Caco-2 (cell line): Measurements from ENCODE around the gene TAX1BP1. TPM values are rescaled to one million over a fixed set of nuclear protein-coding genes. Genes with fewer than 3 reads are reported as not detected.

Experiments
- BruUV-seq: library from RNA; stranded (reverse); fragments of 400-500 nt; replicated peaks from 2 replicates; lab custom pipeline; 2021; lab: Mats Ljungman, UMichigan
- CTCF ChIA-PET: fragments of 300-600 bp; sonication (Branson Sonifier 250); formaldehyde crosslinking; loops from one replicate; lab custom pipeline; 2022; ENCODE audit warnings: antibody characterized with exemption; lab: Charles Lee
- POLR2A ChIA-PET: fragments of 300-600 bp; sonication (Branson Sonifier 250); formaldehyde crosslinking; loops from one replicate; lab custom pipeline; 2022; ENCODE audit warnings: antibody characterized with exemption; lab: Charles Lee
- DNase-seq, 2 experiments: peaks; one replicate each; pipeline versions ENCODE4 v3.0.0 to v3.0.0-alpha.2; 2020 to 2022
- H3K27me3 ChIP-seq: replicated peaks from 2 replicates; pipeline ENCODE4 v1.6.0; 2011; ENCODE audit warnings: low read length; ENCODE audit not compliant: control insufficient read depth, insufficient read depth
- H3K36me3 ChIP-seq: 2 replicates; pipeline ENCODE4 v1.5.1; 2011; ENCODE audit warnings: low read length; ENCODE audit not compliant: control insufficient read depth, insufficient read depth
- H3K4me1 ChIP-seq: fragments of 250-450 bp; sonication (Bioruptor Pico); 2 replicates; pipeline ENCODE4 v1.5.1; 2020; ENCODE audit warnings: mild to moderate bottlenecking
- H3K4me3 ChIP-seq: 2 replicates; pipeline ENCODE4 v1.5.1; 2011; ENCODE audit warnings: low read depth, mild to moderate bottlenecking, control low read depth, low read length
- H3K9me3 ChIP-seq: fragments of 250-450 bp; sonication (Bioruptor Pico); 2 replicates; pipeline ENCODE4 v1.5.1; 2020; ENCODE audit warnings: mild to moderate bottlenecking, moderate library complexity
- H3K27ac Mint-ChIP-seq: one replicate; pipeline ENCODE4 v1.8.0; 2022; ENCODE audit warnings: mixed read lengths; ENCODE audit not compliant: unreplicated experiment
- H3K27me3 Mint-ChIP-seq: one replicate; pipeline ENCODE4 v1.8.0; 2022; ENCODE audit warnings: mixed read lengths; ENCODE audit not compliant: insufficient read depth, unreplicated experiment
- H3K36me3 Mint-ChIP-seq: one replicate; pipeline ENCODE4 v1.8.0; 2022; ENCODE audit warnings: mild to moderate bottlenecking, mixed read lengths; ENCODE audit not compliant: insufficient read depth, unreplicated experiment
- H3K4me1 Mint-ChIP-seq: one replicate; pipeline ENCODE4 v1.8.0; 2022; ENCODE audit warnings: low read depth, mixed read lengths; ENCODE audit not compliant: unreplicated experiment
- H3K4me3 Mint-ChIP-seq: one replicate; pipeline ENCODE4 v1.8.0; 2022; ENCODE audit warnings: mild to moderate bottlenecking, moderate library complexity, mixed read lengths; ENCODE audit not compliant: unreplicated experiment
- H3K9me3 Mint-ChIP-seq: one replicate; pipeline ENCODE4 v1.8.0; 2022; ENCODE audit warnings: mixed read lengths; ENCODE audit not compliant: unreplicated experiment
- intact Hi-C: fragments of 100-400 bp; cut with micrococcal nuclease; formaldehyde crosslinking; loops from one replicate; pipeline ENCODE4 v1.10.0; 2022; ENCODE audit not compliant: unreplicated experiment
- total RNA-seq: library from RNA; stranded (reverse); gene quantifications from 2 replicates; pipeline ENCODE4 v1.2.3, GENCODE V29; 2022
- TF ChIP-seq, protein P1 (sequence below), 2 experiments: fragments of 200-600 bp in 1 of 2; IDR thresholded peaks; 1 replicate in 1 of 2; 2 replicates in 1 of 2; pipeline versions ENCODE4 v1.5.1 to v1.8.0; 2011 to 2022; ENCODE audit warnings: antibody characterized with exemption in 1 of 2, control low read depth in 1 of 2, inconsistent platforms in 1 of 2, low read depth in 1 of 2, low read length in 1 of 2, mild to moderate bottlenecking in 1 of 2, moderate library complexity in 1 of 2; ENCODE audit not compliant: insufficient read depth in 1 of 2, severe bottlenecking in 1 of 2, unreplicated experiment in 1 of 2

TAX1BP1 gene
- total RNA-seq, 1 experiment from 2014 or later, result 96.8 TPM

DNA sequence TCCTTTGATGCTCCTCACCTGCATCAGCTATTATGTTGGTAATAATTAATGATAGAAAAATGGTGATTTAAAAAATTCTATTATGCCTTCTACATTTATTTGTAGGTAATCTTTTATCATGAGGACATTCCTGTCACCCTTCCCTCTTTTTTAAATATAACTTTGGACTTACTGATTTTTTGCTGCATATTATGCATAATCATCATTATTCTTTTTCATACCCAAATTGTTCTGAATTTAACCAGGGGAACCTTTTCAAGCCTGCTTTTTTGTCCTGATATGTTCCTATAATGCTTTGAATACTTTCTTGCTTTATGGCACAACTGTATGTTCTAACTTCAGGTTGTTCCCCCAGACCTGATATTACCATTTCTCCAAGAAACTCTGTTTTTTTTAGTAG lies 48.5 kb downstream of the TAX1BP1 start:
- CTCF ChIA-PET, result no interaction called here
- TF ChIP-seq, protein P1, sequence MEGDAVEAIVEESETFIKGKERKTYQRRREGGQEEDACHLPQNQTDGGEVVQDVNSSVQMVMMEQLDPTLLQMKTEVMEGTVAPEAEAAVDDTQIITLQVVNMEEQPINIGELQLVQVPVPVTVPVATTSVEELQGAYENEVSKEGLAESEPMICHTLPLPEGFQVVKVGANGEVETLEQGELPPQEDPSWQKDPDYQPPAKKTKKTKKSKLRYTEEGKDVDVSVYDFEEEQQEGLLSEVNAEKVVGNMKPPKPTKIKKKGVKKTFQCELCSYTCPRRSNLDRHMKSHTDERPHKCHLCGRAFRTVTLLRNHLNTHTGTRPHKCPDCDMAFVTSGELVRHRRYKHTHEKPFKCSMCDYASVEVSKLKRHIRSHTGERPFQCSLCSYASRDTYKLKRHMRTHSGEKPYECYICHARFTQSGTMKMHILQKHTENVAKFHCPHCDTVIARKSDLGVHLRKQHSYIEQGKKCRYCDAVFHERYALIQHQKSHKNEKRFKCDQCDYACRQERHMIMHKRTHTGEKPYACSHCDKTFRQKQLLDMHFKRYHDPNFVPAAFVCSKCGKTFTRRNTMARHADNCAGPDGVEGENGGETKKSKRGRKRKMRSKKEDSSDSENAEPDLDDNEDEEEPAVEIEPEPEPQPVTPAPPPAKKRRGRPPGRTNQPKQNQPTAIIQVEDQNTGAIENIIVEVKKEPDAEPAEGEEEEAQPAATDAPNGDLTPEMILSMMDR (IDR thresholded peaks at IDR 0.05; ENCODE audit: insufficient read depth in 1 of 2, low read depth in 1 of 2, low read length in 1 of 2, severe bottlenecking in 1 of 2, unreplicated experiment in 1 of 2), result no peak
- Mint-ChIP-seq H3K4me3 (no peak overlapping the region), H3K36me3 (peaks cover 15% of the 10 kb centered on the region), H3K9me3 (no peaks in the 10 kb centered on the region), H3K4me1 (peaks cover 6% of the 10 kb centered on the region), H3K27ac (no peak overlapping the region), H3K27me3 (no peaks in the 10 kb centered on the region)
- no TSS peak for BruUV-seq
- H3K4me3 ChIP-seq, result no peak overlapping the region
- H3K27me3 ChIP-seq, result no peaks in the 10 kb centered on the region
- H3K36me3 ChIP-seq, result peaks cover 2% of the 10 kb centered on the region; the same call in 1 of the 2 replicates
- no peaks in the 10 kb centered on the region for H3K9me3 ChIP-seq
- intact Hi-C loops, result no loop called here
- peaks cover 7% of the 10 kb centered on the region; the same call in 1 of the 2 replicates for H3K4me1 ChIP-seq
- no peak for DNase-seq
- POLR2A ChIA-PET, result no interaction called here

DNA sequence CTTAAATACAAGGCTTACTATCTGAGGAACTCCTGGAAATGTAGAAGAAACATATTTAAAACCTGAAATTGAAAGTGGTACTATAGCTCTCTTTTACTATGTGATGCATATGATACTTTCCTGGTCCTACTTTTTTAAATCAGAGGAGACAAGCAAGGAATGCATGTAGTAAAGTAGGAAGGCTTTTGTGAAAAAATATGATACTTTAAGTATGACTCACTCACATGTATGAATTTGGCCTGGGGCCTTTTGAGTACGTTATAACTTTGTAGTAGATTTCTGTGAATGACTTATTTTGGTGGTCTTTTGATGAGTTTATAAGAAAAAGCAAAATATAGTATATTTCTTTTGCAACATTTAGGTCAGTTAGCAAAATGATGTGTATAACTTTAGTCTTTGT lies 53.8 kb downstream of the TAX1BP1 start:
- CTCF ChIA-PET, result no interaction called here
- Histone ChIP-seq H3K36me3 (no peaks in the 10 kb centered on the region), H3K9me3 (no peaks in the 10 kb centered on the region), H3K4me1 (no peaks in the 10 kb centered on the region), H3K4me3 (no peak overlapping the region), H3K27me3 (no peaks in the 10 kb centered on the region)
- BruUV-seq, result no TSS peak
- no peak overlapping the region for H3K4me3 Mint-ChIP-seq
- TF ChIP-seq, protein P1 (IDR thresholded peaks at IDR 0.05; ENCODE audit: insufficient read depth in 1 of 2, low read depth in 1 of 2, low read length in 1 of 2, severe bottlenecking in 1 of 2, unreplicated experiment in 1 of 2), result no peak
- no peaks in the 10 kb centered on the region for H3K4me1 Mint-ChIP-seq
- no peak overlapping the region for H3K27ac Mint-ChIP-seq
- no peaks in the 10 kb centered on the region for H3K27me3 Mint-ChIP-seq
- intact Hi-C loops, result no loop called here
- no peak for DNase-seq
- H3K9me3 Mint-ChIP-seq, result no peaks in the 10 kb centered on the region
- POLR2A ChIA-PET, result no interaction called here
- H3K36me3 Mint-ChIP-seq, result peaks cover 45% of the 10 kb centered on the region

DNA sequence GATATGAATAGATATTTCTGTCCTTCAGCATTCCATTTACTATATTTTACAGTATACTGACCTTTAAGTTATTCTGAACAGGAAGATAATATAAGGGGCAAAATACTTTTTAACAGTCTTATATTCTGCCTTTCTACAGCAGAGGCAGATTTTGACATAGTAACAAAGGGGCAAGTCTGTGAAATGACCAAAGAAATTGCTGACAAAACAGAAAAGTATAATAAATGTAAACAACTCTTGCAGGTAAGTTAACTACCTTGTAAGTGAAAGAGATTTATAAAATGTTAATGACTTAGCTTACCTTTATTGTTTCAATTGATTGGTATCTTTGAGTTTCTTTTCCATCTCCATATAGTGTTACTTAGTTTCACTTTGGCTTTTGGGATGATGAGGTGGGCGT lies 56.0 kb downstream of the TAX1BP1 start:
- no TSS peak for BruUV-seq
- Histone ChIP-seq H3K36me3 (no peaks in the 10 kb centered on the region), H3K9me3 (no peaks in the 10 kb centered on the region), H3K4me3 (no peak overlapping the region), H3K4me1 (no peaks in the 10 kb centered on the region), H3K27me3 (no peaks in the 10 kb centered on the region)
- no peak for DNase-seq
- H3K27me3 Mint-ChIP-seq, result no peaks in the 10 kb centered on the region
- intact Hi-C loops, result no loop called here
- ChIA-PET CTCF (no interaction called here), POLR2A (no interaction called here)
- H3K9me3 Mint-ChIP-seq, result no peaks in the 10 kb centered on the region
- H3K4me1 Mint-ChIP-seq, result no peaks in the 10 kb centered on the region
- no peak overlapping the region for H3K27ac Mint-ChIP-seq
- TF ChIP-seq, protein P1 (IDR thresholded peaks at IDR 0.05; ENCODE audit: insufficient read depth in 1 of 2, low read depth in 1 of 2, low read length in 1 of 2, severe bottlenecking in 1 of 2, unreplicated experiment in 1 of 2), result no peak
- peaks cover 49% of the 10 kb centered on the region for H3K36me3 Mint-ChIP-seq
- H3K4me3 Mint-ChIP-seq, result no peak overlapping the region
